ENCODE results near the gene ARHGEF37. TPM values are rescaled to one million over a fixed set of nuclear protein-coding genes. Genes with fewer than 3 reads are reported as not detected.
"Not testable (repeated sequence)": the region's sequence is repeated elsewhere in the genome, so short reads cannot be mapped to it uniquely, and the experiment has no call there.

Gene ARHGEF37
- total RNA-seq: 1.8 TPM
- polyA plus RNA-seq: under 1 TPM in 3 of 4 donors, not detected in 1; 0.20 to 0.55 (median 0.45) TPM

DNA sequence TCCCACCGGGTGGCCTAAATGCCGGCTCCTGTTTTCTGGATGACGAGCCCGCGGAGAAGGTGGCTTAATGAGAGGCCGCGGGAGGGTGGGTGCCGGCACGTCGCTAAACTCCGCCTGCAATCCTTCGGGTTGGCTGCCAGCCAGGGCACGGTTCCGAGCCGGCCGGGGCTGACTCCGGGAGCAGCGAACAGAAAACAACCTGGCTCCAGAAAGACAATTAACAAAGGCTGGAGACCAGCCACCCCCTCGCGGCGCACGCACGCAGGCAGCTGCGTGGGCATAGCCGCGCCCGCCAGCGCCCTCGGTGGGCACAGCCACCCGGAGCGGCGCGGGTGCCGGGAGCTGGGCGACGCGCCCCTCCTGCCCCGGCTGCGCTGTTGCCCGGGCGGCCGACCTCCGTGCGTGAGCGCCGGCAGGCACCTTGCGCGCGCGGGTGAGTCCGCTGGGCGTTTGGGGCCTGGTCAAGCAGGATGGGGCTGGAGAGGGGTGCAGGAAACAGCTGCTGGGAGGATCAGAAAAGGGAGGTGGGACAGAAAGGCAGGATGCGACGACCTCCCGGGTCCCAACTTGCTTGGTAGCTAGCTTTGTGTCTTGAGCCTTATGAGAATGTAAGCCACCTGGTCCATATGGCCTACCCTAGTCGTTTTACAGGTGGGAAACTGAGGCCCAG is at the start of gene ARHGEF37:
Gene ARHGEF37 (plus strand): TSS at position 307 of the 670 bp plus-strand sequence. CDS start 16,272 bp downstream, outside the sequence.
- H3K4me3 Mint-ChIP-seq: peak within 1 kb of the TSS; percentile 58 to 86 (median 82)

DNA sequence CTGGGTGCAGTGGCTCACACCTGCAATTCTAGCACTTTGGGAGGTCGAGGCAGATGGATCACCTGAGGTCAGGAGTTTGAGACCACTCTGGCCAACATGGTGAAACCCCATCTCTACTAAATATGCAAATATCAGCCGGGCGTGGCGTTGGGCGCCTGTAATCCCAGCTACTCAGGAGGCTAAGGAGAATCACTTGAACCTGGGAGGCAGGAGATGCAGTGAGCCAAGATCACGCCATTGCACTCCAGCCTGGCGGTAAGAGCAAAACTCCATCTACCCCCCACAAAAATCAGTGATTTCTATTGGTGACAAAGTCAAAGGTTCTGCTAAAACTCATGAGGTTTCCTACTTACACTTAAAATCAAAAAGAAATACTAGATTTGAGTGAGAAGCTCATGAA is 48.9 kb upstream of the ARHGEF37 start:
- DNase-seq: no peak
- ATAC-seq (ENCODE audit: low read depth in 2 of 2): no peak
- Histone ChIP-seq H3K27me3 (ENCODE audit: control insufficient read depth, insufficient read depth, low read length) (no peaks in the 10 kb centered on the region), H3K4me1 (ENCODE audit: control insufficient read depth, insufficient read depth, low read length, poor library complexity, severe bottlenecking) (peaks cover 70% of the 10 kb centered on the region), H3K9me3 (ENCODE audit: control insufficient read depth in 2 of 2, low read length in 2 of 2) (no peaks in the 10 kb centered on the region), H3K36me3 (ENCODE audit: control insufficient read depth, insufficient read depth, low read length) (peaks cover 19% of the 10 kb centered on the region), H3K4me3 (ENCODE audit: low read depth, low read length) (no peak overlapping the region), H3K27ac (ENCODE audit: insufficient read depth, low read length, poor library complexity, severe bottlenecking) (no peak overlapping the region)
- Mint-ChIP-seq H3K4me3 (peak overlapping the region in 2 of 4 donors; percentile 3 to 49), H3K36me3 (peaks cover 27% of the 10 kb centered on the region), H3K9me3 (no peaks in the 10 kb centered on the region), H3K27ac (peak overlapping the region in 2 of 3 donors; percentile 4 to 11), H3K4me1 (peaks cover 58 to 94% (median 75%) of the 10 kb centered on the region in 4 donors), H3K27me3 (no peaks in the 10 kb centered on the region)

More for the DNA sequence above, at the start of gene ARHGEF37:
- ATAC-seq (ENCODE audit: low read depth in 2 of 2) (peak; percentile 67 to 71), DNase-seq (peak; percentile 7 to 37 (median 30))
- Histone ChIP-seq H3K36me3 (ENCODE audit: control insufficient read depth, insufficient read depth, low read length) (no peaks in the 10 kb centered on the region), H3K4me1 (ENCODE audit: control insufficient read depth, insufficient read depth, low read length, poor library complexity, severe bottlenecking) (peaks cover 12% of the 10 kb centered on the region), H3K27me3 (ENCODE audit: control insufficient read depth, insufficient read depth, low read length) (no peaks in the 10 kb centered on the region), H3K27ac (ENCODE audit: insufficient read depth, low read length, poor library complexity, severe bottlenecking) (no peak within 1 kb of the TSS), H3K9me3 (ENCODE audit: control insufficient read depth in 2 of 2, low read length in 2 of 2) (no peaks in the 10 kb centered on the region), H3K4me3 (ENCODE audit: low read depth, low read length) (peak within 1 kb of the TSS; percentile 61)
- no peaks in the 10 kb centered on the region for H3K9me3 Mint-ChIP-seq
- H3K27ac Mint-ChIP-seq: peak within 1 kb of the TSS in 1 of 3 donors; percentile 65
- peaks cover 18% of the 10 kb centered on the region for H3K27me3 Mint-ChIP-seq
- peaks cover 5 to 12% (median 10%) of the 10 kb centered on the region in 4 donors for H3K4me1 Mint-ChIP-seq
- H3K36me3 Mint-ChIP-seq: no peaks in the 10 kb centered on the region

GRCh38 chr5:149535787-149536186 is 45.5 kb upstream of the ARHGEF37 start:
- H3K27me3 Mint-ChIP-seq; H3K9me3 ChIP-seq (ENCODE audit: control insufficient read depth in 2 of 2, low read length in 2 of 2); H3K27me3 ChIP-seq (ENCODE audit: control insufficient read depth, insufficient read depth, low read length); DNase-seq; ATAC-seq (ENCODE audit: low read depth in 2 of 2); H3K27ac ChIP-seq (ENCODE audit: insufficient read depth, low read length, poor library complexity, severe bottlenecking); H3K9me3 Mint-ChIP-seq; H3K4me3 ChIP-seq (ENCODE audit: low read depth, low read length): not testable (repeated sequence)
- Mint-ChIP-seq H3K4me3 (peak overlapping the region in 1 of 4 donors; percentile 7), H3K4me1 (peaks cover 45 to 86% (median 59%) of the 10 kb centered on the region in 4 donors), H3K27ac (peak overlapping the region; percentile 28 to 74 (median 63)), H3K36me3 (peaks cover 40% of the 10 kb centered on the region)
- H3K4me1 ChIP-seq (ENCODE audit: control insufficient read depth, insufficient read depth, low read length, poor library complexity, severe bottlenecking): peaks cover 53% of the 10 kb centered on the region
- peaks cover 21% of the 10 kb centered on the region for H3K36me3 ChIP-seq (ENCODE audit: control insufficient read depth, insufficient read depth, low read length)

- Histone ChIP-seq H3K4me3 (ENCODE audit: low read depth, low read length) (no peak overlapping the region), H3K27ac (ENCODE audit: insufficient read depth, low read length, poor library complexity, severe bottlenecking) (no peak overlapping the region), H3K27me3 (ENCODE audit: control insufficient read depth, insufficient read depth, low read length) (no peaks in the 10 kb centered on the region), H3K4me1 (ENCODE audit: control insufficient read depth, insufficient read depth, low read length, poor library complexity, severe bottlenecking) (peaks cover 52% of the 10 kb centered on the region), H3K36me3 (ENCODE audit: control insufficient read depth, insufficient read depth, low read length) (peaks cover 15% of the 10 kb centered on the region), H3K9me3 (ENCODE audit: control insufficient read depth in 2 of 2, low read length in 2 of 2) (no peaks in the 10 kb centered on the region)
- H3K27me3 Mint-ChIP-seq: no peaks in the 10 kb centered on the region
- DNase-seq (no peak), ATAC-seq (ENCODE audit: low read depth in 2 of 2) (no peak)
- peak overlapping the region in 3 of 4 donors; percentile 29 to 55 (median 38) for H3K4me3 Mint-ChIP-seq
- peaks cover 45 to 82% (median 60%) of the 10 kb centered on the region in 4 donors for H3K4me1 Mint-ChIP-seq
- peak overlapping the region; percentile 38 to 50 (median 44) for H3K27ac Mint-ChIP-seq
- H3K9me3 Mint-ChIP-seq: no peaks in the 10 kb centered on the region
- H3K36me3 Mint-ChIP-seq: peaks cover 40% of the 10 kb centered on the region
These were observed 43.8 kb upstream of the ARHGEF37 start for GRCh38 chr5:149537374-149537975.

DNA sequence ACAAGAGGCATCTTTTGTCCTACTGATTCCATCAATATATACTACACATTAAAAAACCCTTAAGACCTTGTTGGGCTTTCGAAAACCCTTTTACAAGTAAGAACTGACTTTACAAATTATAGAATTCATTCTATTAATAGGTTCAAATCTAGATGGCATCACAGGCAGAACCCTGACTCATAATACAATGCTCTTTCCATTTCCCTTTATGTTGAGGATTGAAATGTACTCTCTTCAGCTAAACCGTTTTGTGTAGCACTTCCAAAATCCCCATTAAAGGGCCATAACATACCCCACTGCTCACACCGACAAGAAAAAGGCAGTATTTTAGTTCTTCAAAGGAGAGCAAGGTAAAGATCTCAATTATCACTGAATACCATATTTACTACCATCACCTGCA is 41.2 kb upstream of the ARHGEF37 start:
- DNase-seq (no peak), ATAC-seq (ENCODE audit: low read depth in 2 of 2) (no peak)
- H3K4me3 Mint-ChIP-seq: peak overlapping the region; percentile 43 to 77 (median 62)
- H3K4me1 ChIP-seq (ENCODE audit: control insufficient read depth, insufficient read depth, low read length, poor library complexity, severe bottlenecking): peaks cover 53% of the 10 kb centered on the region
- H3K9me3 Mint-ChIP-seq: no peaks in the 10 kb centered on the region
- H3K9me3 ChIP-seq (ENCODE audit: control insufficient read depth in 2 of 2, low read length in 2 of 2): no peaks in the 10 kb centered on the region
- H3K27me3 ChIP-seq (ENCODE audit: control insufficient read depth, insufficient read depth, low read length): no peaks in the 10 kb centered on the region
- H3K4me3 ChIP-seq (ENCODE audit: low read depth, low read length): peak overlapping the region; percentile 69
- peaks cover 35% of the 10 kb centered on the region for H3K36me3 Mint-ChIP-seq
- H3K27me3 Mint-ChIP-seq: no peaks in the 10 kb centered on the region
- peaks cover 38 to 82% (median 60%) of the 10 kb centered on the region in 4 donors for H3K4me1 Mint-ChIP-seq
- peak overlapping the region; percentile 33 for H3K27ac ChIP-seq (ENCODE audit: insufficient read depth, low read length, poor library complexity, severe bottlenecking)
- H3K36me3 ChIP-seq (ENCODE audit: control insufficient read depth, insufficient read depth, low read length): peaks cover 27% of the 10 kb centered on the region
- H3K27ac Mint-ChIP-seq: peak overlapping the region in 2 of 3 donors; percentile 72 to 87

DNA sequence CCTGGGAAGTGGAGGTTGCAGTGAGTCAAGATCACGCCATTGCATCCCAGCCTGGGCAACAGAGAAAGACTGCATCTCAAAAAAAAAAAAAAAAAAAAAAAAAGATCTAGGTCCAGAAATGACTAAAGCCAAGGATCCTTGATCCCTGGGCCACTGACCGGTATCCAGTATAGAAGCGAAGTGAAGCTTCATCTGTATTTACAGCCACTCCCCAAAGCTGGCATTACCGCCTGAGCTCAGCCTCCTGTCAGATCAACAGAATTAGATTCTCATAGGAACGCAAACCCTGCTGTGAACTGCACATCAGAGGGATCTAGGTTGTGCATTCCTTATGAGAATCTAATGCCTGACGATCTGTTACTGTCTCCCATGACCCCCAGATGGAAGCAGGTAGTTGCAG is 39.4 kb upstream of the ARHGEF37 start:
- Mint-ChIP-seq H3K27me3 (no peaks in the 10 kb centered on the region), H3K36me3 (peaks cover 37% of the 10 kb centered on the region)
- no peak overlapping the region for H3K27ac ChIP-seq (ENCODE audit: insufficient read depth, low read length, poor library complexity, severe bottlenecking)

DNA sequence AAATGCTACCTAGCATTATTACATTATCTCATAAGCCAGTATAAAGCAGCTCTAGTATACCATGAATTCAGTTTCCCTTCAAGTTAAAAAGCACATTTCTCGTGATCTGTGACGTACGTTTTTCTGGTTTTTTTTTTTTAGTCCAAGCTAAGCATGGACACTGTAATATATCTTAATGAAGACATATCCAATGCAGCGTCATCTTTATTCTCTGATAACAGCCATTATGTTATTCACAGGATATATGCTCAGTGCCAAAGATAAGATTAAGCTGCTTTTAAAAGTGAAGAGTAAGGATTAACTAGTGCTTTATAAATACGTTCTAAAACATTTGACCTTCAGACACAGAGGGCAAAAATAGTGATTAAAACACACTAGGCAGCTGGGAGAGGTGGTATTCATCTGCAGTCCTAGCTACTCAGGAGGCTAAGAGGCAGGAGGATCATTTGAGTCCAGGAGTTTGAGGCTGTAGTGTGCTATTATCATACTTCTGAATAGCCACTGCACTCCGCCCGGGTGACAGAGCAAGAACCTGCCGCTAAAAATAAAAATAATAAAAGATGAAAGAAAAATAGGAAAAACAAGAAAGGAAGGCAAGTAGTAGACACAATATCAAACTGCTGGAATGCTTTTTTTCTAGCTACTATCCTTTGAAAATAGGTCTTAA is 37.8 kb upstream of the ARHGEF37 start:
- Mint-ChIP-seq H3K27ac (peak overlapping the region in 2 of 3 donors; percentile 20 to 68), H3K36me3 (peaks cover 37% of the 10 kb centered on the region), H3K4me3 (peak overlapping the region; percentile 52 to 71 (median 56)), H3K9me3 (no peaks in the 10 kb centered on the region), H3K27me3 (no peaks in the 10 kb centered on the region), H3K4me1 (peaks cover 42 to 84% (median 52%) of the 10 kb centered on the region in 4 donors)
- Histone ChIP-seq H3K36me3 (ENCODE audit: control insufficient read depth, insufficient read depth, low read length) (peaks cover 28% of the 10 kb centered on the region), H3K27me3 (ENCODE audit: control insufficient read depth, insufficient read depth, low read length) (no peaks in the 10 kb centered on the region), H3K4me1 (ENCODE audit: control insufficient read depth, insufficient read depth, low read length, poor library complexity, severe bottlenecking) (peaks cover 76% of the 10 kb centered on the region), H3K27ac (ENCODE audit: insufficient read depth, low read length, poor library complexity, severe bottlenecking) (no peak overlapping the region), H3K4me3 (ENCODE audit: low read depth, low read length) (peak overlapping the region; percentile 38), H3K9me3 (ENCODE audit: control insufficient read depth in 2 of 2, low read length in 2 of 2) (no peaks in the 10 kb centered on the region)
- ATAC-seq (ENCODE audit: low read depth in 2 of 2) (no peak), DNase-seq (no peak)

More for the DNA sequence above, 39.4 kb upstream of the ARHGEF37 start:
- ATAC-seq (ENCODE audit: low read depth in 2 of 2): no peak
- no peak for DNase-seq
- H3K4me3 ChIP-seq (ENCODE audit: low read depth, low read length): no peak overlapping the region
- H3K4me1 ChIP-seq (ENCODE audit: control insufficient read depth, insufficient read depth, low read length, poor library complexity, severe bottlenecking): peaks cover 60% of the 10 kb centered on the region
- Mint-ChIP-seq H3K27ac (no peak overlapping the region), H3K9me3 (no peaks in the 10 kb centered on the region), H3K4me1 (peaks cover 34 to 83% (median 52%) of the 10 kb centered on the region in 4 donors), H3K4me3 (peak overlapping the region; percentile 27 to 69 (median 46))
- H3K36me3 ChIP-seq (ENCODE audit: control insufficient read depth, insufficient read depth, low read length): peaks cover 29% of the 10 kb centered on the region
- H3K9me3 ChIP-seq (ENCODE audit: control insufficient read depth in 2 of 2, low read length in 2 of 2): no peaks in the 10 kb centered on the region
- no peaks in the 10 kb centered on the region for H3K27me3 ChIP-seq (ENCODE audit: control insufficient read depth, insufficient read depth, low read length)

All from CD4-positive, CD25-positive, alpha-beta regulatory T cell (primary cell).